Activated CD4-positive, alpha-beta T cell treated with anti-CD3 and anti-CD28 coated beads, Interleukin-2, amount 10 ng/mL, durations not matched to agents 7 days and 5 days (primary cell): ENCODE results near the gene OAS2. TPM values are rescaled to one million over a fixed set of nuclear protein-coding genes. Genes with fewer than 3 reads are reported as not detected.

Experiments
- CTCF ChIA-PET: fragments of 350-600 bp; sonication (Branson Sonifier 250); formaldehyde crosslinking; loops from one replicate; lab custom pipeline; 2021; ENCODE audit warnings: antibody characterized with exemption; lab: Charles Lee
- POLR2A ChIA-PET: fragments of 350-600 bp; sonication (Branson Sonifier 250); formaldehyde crosslinking; loops from one replicate; lab custom pipeline; 2021; ENCODE audit warnings: antibody characterized with exemption; lab: Charles Lee
- DNase-seq: peaks from one replicate; pipeline ENCODE4 v3.0.0-alpha.2; 2020
- H3K27ac Mint-ChIP-seq: one replicate; pipeline ENCODE4 v1.8.0; 2021; ENCODE audit warnings: mild to moderate bottlenecking, moderate library complexity, mixed read lengths
- H3K27me3 Mint-ChIP-seq: one replicate; pipeline ENCODE4 v1.8.0; 2021; ENCODE audit warnings: mixed read lengths
- H3K36me3 Mint-ChIP-seq: one replicate; pipeline ENCODE4 v1.8.0; 2021; ENCODE audit warnings: low read depth, mixed read lengths
- H3K4me1 Mint-ChIP-seq: one replicate; pipeline ENCODE4 v1.8.0; 2021; ENCODE audit warnings: mixed read lengths
- H3K4me3 Mint-ChIP-seq: one replicate; pipeline ENCODE4 v1.8.0; 2021; ENCODE audit warnings: mild to moderate bottlenecking, moderate library complexity, mixed read lengths
- H3K9me3 Mint-ChIP-seq: one replicate; pipeline ENCODE4 v1.8.0; 2021; ENCODE audit warnings: mixed read lengths
- total RNA-seq, 2 experiments: library from RNA; stranded (reverse); gene quantifications; one replicate each; pipeline ENCODE4 v1.2.3, GENCODE V29; 2021

Gene OAS2
- total RNA-seq, 2 experiments from 2014 or later, result 294 to 420 TPM

GRCh38 chr12:112973011-112973735 lies 5.1 kb upstream of the OAS2 start:
- H3K27me3 Mint-ChIP-seq, result no peaks in the 10 kb centered on the region
- H3K36me3 Mint-ChIP-seq, result peaks cover 48% of the 10 kb centered on the region
- no peaks in the 10 kb centered on the region for H3K9me3 Mint-ChIP-seq
- H3K4me1 Mint-ChIP-seq, result peaks cover 24% of the 10 kb centered on the region
- ChIA-PET CTCF (interaction anchor here (0.6 kb wide), 1 partner anchor 1070 kb away, joined by 3 read pairs; no protein-coding TSS in a partner anchor), POLR2A (no interaction called here)
- no peak for DNase-seq
- no peak overlapping the region for H3K27ac Mint-ChIP-seq
- H3K4me3 Mint-ChIP-seq, result no peak overlapping the region

- ChIA-PET CTCF (no interaction called here), POLR2A (no interaction called here)
- H3K27ac Mint-ChIP-seq, result no peak overlapping the region
- no peaks in the 10 kb centered on the region for H3K27me3 Mint-ChIP-seq
- H3K4me3 Mint-ChIP-seq, result no peak overlapping the region
- DNase-seq, result no peak
- H3K36me3 Mint-ChIP-seq, result peaks cover 47% of the 10 kb centered on the region
- no peaks in the 10 kb centered on the region for H3K9me3 Mint-ChIP-seq
- peaks cover 24% of the 10 kb centered on the region for H3K4me1 Mint-ChIP-seq
These were observed 4.5 kb upstream of the OAS2 start for GRCh38 chr12:112973818-112974231.

- no peaks in the 10 kb centered on the region for H3K27me3 Mint-ChIP-seq
- DNase-seq, result no peak
- no peak overlapping the region for H3K4me3 Mint-ChIP-seq
- H3K27ac Mint-ChIP-seq, result no peak overlapping the region
- CTCF ChIA-PET, result interaction anchor here (1.0 to 2.5 kb wide), 3 partner anchors 15 to 31 kb away, joined by 4 to 10 read pairs (median 6); no protein-coding TSS in a partner anchor
- peaks cover 24% of the 10 kb centered on the region for H3K4me1 Mint-ChIP-seq
- no peaks in the 10 kb centered on the region for H3K9me3 Mint-ChIP-seq
- POLR2A ChIA-PET, result interaction anchor here (0.6 kb wide), 1 partner anchor 49 kb away, joined by 3 read pairs; no protein-coding TSS in a partner anchor
- H3K36me3 Mint-ChIP-seq, result peaks cover 48% of the 10 kb centered on the region
These were observed 3.4 kb upstream of the OAS2 start for GRCh38 chr12:112974904-112975303.

- H3K36me3 Mint-ChIP-seq, result peaks cover 52% of the 10 kb centered on the region
These were observed 1.2 kb upstream of the OAS2 start for GRCh38 chr12:112977139-112977538.

GRCh38 chr12:112977641-112978040 lies 678 bp upstream of the OAS2 start:
- peaks cover 14% of the 10 kb centered on the region for H3K9me3 Mint-ChIP-seq
- peak overlapping the region; percentile 99 for H3K27ac Mint-ChIP-seq
- H3K4me3 Mint-ChIP-seq, result peak overlapping the region; percentile 84
- CTCF ChIA-PET, result interaction anchor here (0.9 to 3.2 kb wide), 12 partner anchors 10 to 77 kb away, joined by 3 to 45 read pairs (median 6); partner anchors contain the start of gene OAS1
- POLR2A ChIA-PET, result interaction anchor here (0.9 to 2.7 kb wide), 9 partner anchors 10 to 852 kb away, joined by 3 to 39 read pairs (median 3); partner anchors contain the start of genes OAS1, OAS3 and TRAFD1
- peaks cover 46% of the 10 kb centered on the region for H3K4me1 Mint-ChIP-seq
- DNase-seq, result no peak
- H3K36me3 Mint-ChIP-seq, result peaks cover 55% of the 10 kb centered on the region
- H3K27me3 Mint-ChIP-seq, result no peaks in the 10 kb centered on the region

More at GRCh38 chr12:112977139-112977538, 1.2 kb upstream of the OAS2 start:
- no peak for DNase-seq
- no peaks in the 10 kb centered on the region for H3K27me3 Mint-ChIP-seq
- H3K9me3 Mint-ChIP-seq, result peaks cover 9% of the 10 kb centered on the region
- no peak overlapping the region for H3K4me3 Mint-ChIP-seq
- peak overlapping the region; percentile 99 for H3K27ac Mint-ChIP-seq
- H3K4me1 Mint-ChIP-seq, result peaks cover 41% of the 10 kb centered on the region
- POLR2A ChIA-PET, result interaction anchor here (0.9 to 2.7 kb wide), 2 partner anchors 13 to 37 kb away, joined by 3 to 14 read pairs; no protein-coding TSS in a partner anchor
- CTCF ChIA-PET, result interaction anchor here (0.9 to 3.2 kb wide), 9 partner anchors 9 to 77 kb away, joined by 3 to 45 read pairs (median 5); partner anchors contain the start of gene OAS1

GRCh38 chr12:112979041-112979680 lies 842 bp downstream of the OAS2 start:
- Mint-ChIP-seq H3K36me3 (peaks cover 61% of the 10 kb centered on the region), H3K27ac (peak overlapping the region; percentile 99), H3K27me3 (no peaks in the 10 kb centered on the region), H3K4me3 (peak overlapping the region; percentile 84), H3K4me1 (peaks cover 55% of the 10 kb centered on the region), H3K9me3 (peaks cover 23% of the 10 kb centered on the region)
- ChIA-PET POLR2A (interaction anchor here (0.7 to 2.7 kb wide), 5 partner anchors 9 to 340 kb away, joined by 4 to 39 read pairs (median 14); partner anchors contain the start of genes OAS1 and OAS3), CTCF (interaction anchor here (0.6 to 3.2 kb wide), 7 partner anchors 9 to 779 kb away, joined by 3 to 45 read pairs (median 12); partner anchors contain the start of gene OAS1)
- DNase-seq, result peak; percentile 68

GRCh38 chr12:112980491-112981158 lies 2.3 kb downstream of the OAS2 start:
- no peak for DNase-seq
- Mint-ChIP-seq H3K27ac (peak overlapping the region; percentile 99), H3K36me3 (peaks cover 73% of the 10 kb centered on the region), H3K4me1 (peaks cover 65% of the 10 kb centered on the region), H3K27me3 (no peaks in the 10 kb centered on the region), H3K9me3 (peaks cover 38% of the 10 kb centered on the region), H3K4me3 (peak overlapping the region; percentile 84)
- POLR2A ChIA-PET, result no interaction called here
- CTCF ChIA-PET, result interaction anchor here (1.3 kb wide), 1 partner anchor 12 kb away, joined by 8 read pairs; no protein-coding TSS in a partner anchor

- ChIA-PET CTCF (interaction anchor here (2.9 kb wide), 1 partner anchor 7 kb away, joined by 13 read pairs; no protein-coding TSS in a partner anchor), POLR2A (no interaction called here)
- Mint-ChIP-seq H3K27ac (no peak overlapping the region), H3K4me3 (no peak overlapping the region), H3K27me3 (no peaks in the 10 kb centered on the region), H3K36me3 (peaks cover 98% of the 10 kb centered on the region), H3K4me1 (peaks cover 86% of the 10 kb centered on the region), H3K9me3 (peaks cover 42% of the 10 kb centered on the region)
- DNase-seq, result no peak
These were observed 7.4 kb downstream of the OAS2 start for GRCh38 chr12:112985642-112986290.

GRCh38 chr12:112986291-112986800 lies 8.0 kb downstream of the OAS2 start:
- H3K4me1 Mint-ChIP-seq, result peaks cover 81% of the 10 kb centered on the region
- ChIA-PET CTCF (interaction anchor here (2.7 kb wide), 1 partner anchor 8 kb away, joined by 12 read pairs; the partner anchor contains the start of gene OAS2), POLR2A (no interaction called here)
- H3K27me3 Mint-ChIP-seq, result no peaks in the 10 kb centered on the region
- no peak for DNase-seq
- peaks cover 98% of the 10 kb centered on the region for H3K36me3 Mint-ChIP-seq
- peaks cover 41% of the 10 kb centered on the region for H3K9me3 Mint-ChIP-seq
- H3K4me3 Mint-ChIP-seq, result no peak overlapping the region
- H3K27ac Mint-ChIP-seq, result no peak overlapping the region

- POLR2A ChIA-PET, result interaction anchor here (2.2 kb wide), 1 partner anchor 9 kb away, joined by 13 read pairs; the partner anchor contains the start of gene OAS2
- CTCF ChIA-PET, result interaction anchor here (2.7 kb wide), 1 partner anchor 9 kb away, joined by 12 read pairs; the partner anchor contains the start of gene OAS2
- H3K9me3 Mint-ChIP-seq, result peaks cover 29% of the 10 kb centered on the region
- no peak overlapping the region for H3K4me3 Mint-ChIP-seq
- no peaks in the 10 kb centered on the region for H3K27me3 Mint-ChIP-seq
- peak overlapping the region; percentile 59 for H3K27ac Mint-ChIP-seq
- H3K36me3 Mint-ChIP-seq, result peaks cover 98% of the 10 kb centered on the region
- DNase-seq, result no peak
- H3K4me1 Mint-ChIP-seq, result peaks cover 74% of the 10 kb centered on the region
These were observed 9.2 kb downstream of the OAS2 start for GRCh38 chr12:112987561-112987960.

GRCh38 chr12:112988224-112988623 lies 9.9 kb downstream of the OAS2 start:
- Mint-ChIP-seq H3K27me3 (no peaks in the 10 kb centered on the region), H3K4me3 (no peak overlapping the region), H3K27ac (peak overlapping the region; percentile 59), H3K4me1 (peaks cover 75% of the 10 kb centered on the region), H3K36me3 (peaks cover 98% of the 10 kb centered on the region), H3K9me3 (peaks cover 26% of the 10 kb centered on the region)
- peak; percentile 44 for DNase-seq
- POLR2A ChIA-PET, result interaction anchor here (2.2 kb wide), 1 partner anchor 10 kb away, joined by 13 read pairs; the partner anchor contains the start of gene OAS2
- CTCF ChIA-PET, result interaction anchor here (0.8 to 2.7 kb wide), 2 partner anchors 10 to 22 kb away, joined by 3 to 12 read pairs; partner anchors contain the start of gene OAS2
